Measurements from ENCODE around the gene PLEKHO2.

DNA sequence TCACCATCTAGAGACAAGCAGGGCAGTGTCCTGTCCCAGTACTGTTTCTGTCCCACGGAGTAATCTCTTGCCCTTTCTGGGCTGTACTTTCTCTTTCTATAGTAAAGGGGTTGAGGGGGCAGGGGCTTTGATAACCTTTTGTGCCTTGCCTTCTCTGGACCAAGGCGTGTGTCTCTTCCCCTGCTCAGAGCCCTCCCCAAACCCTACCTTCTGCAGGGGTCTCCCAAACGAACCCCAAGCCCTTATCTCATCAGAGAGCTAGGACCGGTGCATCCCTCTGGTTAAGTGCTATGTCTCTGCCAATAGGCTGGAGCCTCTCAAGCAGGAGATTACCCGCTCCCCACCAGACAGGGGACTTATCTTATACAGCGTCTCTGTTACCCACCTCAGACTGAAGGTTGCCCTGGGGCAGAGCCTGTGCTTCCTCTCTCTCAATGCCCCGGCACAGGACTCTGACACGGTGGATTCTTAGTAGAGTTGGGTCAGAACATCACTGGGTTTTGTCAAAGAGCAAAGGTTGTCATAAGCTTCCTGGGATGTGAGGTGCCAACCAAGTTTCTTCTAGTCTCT, 2.9 kb downstream of the PLEKHO2 start:
- no peak for TF ChIP-seq POLR2AphosphoS5 (IDR thresholded peaks at IDR 0.05)
- no peak for TF ChIP-seq CTCF (IDR thresholded peaks at IDR 0.05 in 8 of 11, conservative IDR thresholded peaks at IDR 0.05 in 3 of 11)
